GM12878 (cell line): ENCODE data around the gene PRKG1. TPM values are rescaled to one million over a fixed set of nuclear protein-coding genes. Genes with fewer than 3 reads are reported as not detected.

Experiments used
- ATAC-seq: fragments of 200-7000 bp; cut with Tn5 transposase; 3 replicates; pipeline ENCODE4 v1.9.1; 2020; ENCODE audit warnings: mild to moderate bottlenecking, moderate library complexity
- BruUV-seq: library from RNA; stranded (reverse); fragments of 400-500 nt; replicated peaks from 2 replicates; lab custom pipeline; 2021; lab: Mats Ljungman, UMichigan
- CTCF ChIA-PET: fragments of 300-600 bp; sonication (Branson Sonifier 250); formaldehyde crosslinking; extraction: SDS; loops from one replicate; lab custom pipeline; 2021; ENCODE audit warnings: inconsistent platforms; lab: Yijun Ruan, JAX
- POLR2A ChIA-PET: fragments of 350-600 bp; formaldehyde crosslinking; extraction: SDS; loops from one replicate; lab custom pipeline; 2021; ENCODE audit warnings: inconsistent platforms; lab: Charles Lee
- RAD21 ChIA-PET: fragments of 300-600 bp; sonication (Branson Sonifier 250); formaldehyde crosslinking; loops from one replicate; lab custom pipeline; 2023; ENCODE audit warnings: antibody characterized with exemption; ENCODE audit not compliant: unreplicated experiment; lab: Charles Lee
- SMC1A ChIA-PET: fragments of 300-600 bp; sonication (Branson Sonifier 250); formaldehyde crosslinking; loops from one replicate; lab custom pipeline; 2023; ENCODE audit not compliant: unreplicated experiment, uncharacterized antibody; lab: Charles Lee
- DNase-seq: peaks from one replicate; pipeline ENCODE4 v3.0.0-alpha.2; 2011; ENCODE audit warnings: low read depth, low spot score
- FAIRE-seq: peaks from 3 replicates; lab custom pipeline; 2011; peaks lifted over from hg19 to GRCh38; lab: Jason Lieb, UNC
- H2AFZ ChIP-seq: 2 replicates; pipeline ENCODE4 v1.6.0; 2011; ENCODE audit warnings: low read depth, low read length, control low read depth; ENCODE audit not compliant: control insufficient read depth
- H3K27ac ChIP-seq: 2 replicates; pipeline ENCODE4 v1.5.1; 2011; ENCODE audit warnings: control low read depth; ENCODE audit not compliant: control insufficient read depth, insufficient read depth
- H3K27me3 ChIP-seq, 2 experiments: replicated peaks in 1 of 2; 2 replicates each; pipeline versions ENCODE4 v1.6.0 to v1.6.1; 2011; ENCODE audit warnings: low read length in 1 of 2; ENCODE audit not compliant: control insufficient read depth in 2 of 2, insufficient read depth in 2 of 2
- H3K36me3 ChIP-seq, 2 experiments: 2 replicates each; pipeline ENCODE4 v1.5.1; 2011; ENCODE audit warnings: low read length in 1 of 2; ENCODE audit not compliant: control insufficient read depth in 2 of 2, insufficient read depth in 2 of 2
- H3K4me1 ChIP-seq: 2 replicates; pipeline ENCODE4 v1.6.1; 2011; ENCODE audit warnings: mild to moderate bottlenecking, low read length, moderate library complexity, mixed read lengths; ENCODE audit not compliant: control insufficient read depth, insufficient read depth
- H3K4me2 ChIP-seq: 2 replicates; pipeline ENCODE4 v1.6.0; 2011; ENCODE audit warnings: control low read depth; ENCODE audit not compliant: control insufficient read depth, insufficient read depth
- H3K4me3 ChIP-seq: fragments of 200-600 bp; sonication (generic); 2 replicates; pipeline ENCODE4 v1.5.1; 2016
- H3K79me2 ChIP-seq: 2 replicates; pipeline ENCODE4 v1.6.0; 2011; ENCODE audit warnings: low read length; ENCODE audit not compliant: control insufficient read depth, insufficient read depth
- H3K9ac ChIP-seq: 2 replicates; pipeline ENCODE4 v1.8.0; 2011; ENCODE audit warnings: low read length, control low read depth, mixed read lengths; ENCODE audit not compliant: control insufficient read depth, insufficient read depth
- H3K9me3 ChIP-seq: replicated peaks from 3 replicates; pipeline ENCODE4 v1.5.1; 2011; ENCODE audit warnings: mild to moderate bottlenecking, low read length; ENCODE audit not compliant: control insufficient read depth, insufficient read depth
- H4K20me1 ChIP-seq: 2 replicates; pipeline ENCODE4 v1.6.0; 2011; ENCODE audit not compliant: control insufficient read depth, insufficient read depth
- EP300 ChIP-seq, 2 experiments: fragments of 150-350 bp in 1 of 2; IDR thresholded peaks; 2 replicates each; pipeline ENCODE4 v1.6.1; 2011 to 2012; ENCODE audit warnings: low read depth in 2 of 2, low read length in 2 of 2, borderline replicate concordance in 1 of 2, improper control_type of control experiment in 1 of 2, inconsistent platforms in 1 of 2; ENCODE audit not compliant: control insufficient read depth in 1 of 2
- GATAD2B ChIP-seq: fragments of 450-650 bp; conservative IDR thresholded peaks from 2 replicates; pipeline ENCODE4 v1.6.1; 2017; ENCODE audit warnings: low read depth, mild to moderate bottlenecking, moderate library complexity
- IKZF1 ChIP-seq: fragments of 450-650 bp; conservative IDR thresholded peaks from 2 replicates; pipeline ENCODE4 v1.6.1; 2017; ENCODE audit warnings: antibody characterized with exemption, mild to moderate bottlenecking
- MAX ChIP-seq: IDR thresholded peaks from 2 replicates; pipeline ENCODE4 v1.6.1; 2012; ENCODE audit warnings: low read depth, low read length, improper control_type of control experiment
- MEF2A ChIP-seq: IDR thresholded peaks from 2 replicates; pipeline ENCODE4 v1.6.1; 2011; ENCODE audit warnings: low read depth, mild to moderate bottlenecking, low read length, moderate library complexity; ENCODE audit not compliant: insufficient read depth
- MTA2 ChIP-seq: fragments of 450-650 bp; IDR thresholded peaks from 2 replicates; pipeline ENCODE4 v1.6.1; 2016; ENCODE audit warnings: low read depth, mild to moderate bottlenecking, moderate library complexity
- MYC ChIP-seq: IDR thresholded peaks from 2 replicates; pipeline ENCODE4 v1.6.1; 2011; ENCODE audit warnings: mild to moderate bottlenecking, low read length, moderate library complexity, inconsistent platforms; ENCODE audit not compliant: insufficient read depth, insufficient replicate concordance, insufficient read length, severe bottlenecking
- NFYA ChIP-seq: IDR thresholded peaks from 2 replicates; pipeline ENCODE4 v1.6.1; 2011; ENCODE audit warnings: low read depth, mild to moderate bottlenecking, low read length, improper control_type of control experiment, borderline replicate concordance
- PAX5 ChIP-seq: IDR thresholded peaks from 2 replicates; pipeline ENCODE4 v1.6.1; 2011; ENCODE audit warnings: low read depth, low read length, borderline replicate concordance
- RAD51 ChIP-seq: fragments of 450-650 bp; IDR thresholded peaks from 2 replicates; pipeline ENCODE4 v1.6.1; 2016; ENCODE audit warnings: moderate library complexity, mild to moderate bottlenecking, inconsistent platforms
- REST ChIP-seq: IDR thresholded peaks from 2 replicates; pipeline ENCODE4 v1.6.1; 2012; ENCODE audit warnings: mild to moderate bottlenecking, low read depth, low read length
- SIN3A ChIP-seq: IDR thresholded peaks from 2 replicates; pipeline ENCODE4 v1.6.1; 2012; ENCODE audit warnings: low read depth, low read length, improper control_type of control experiment
- SRF ChIP-seq, 2 experiments: IDR thresholded peaks; 2 replicates each; pipeline ENCODE4 v1.6.1; 2011; ENCODE audit warnings: low read depth in 2 of 2, low read length in 2 of 2, mild to moderate bottlenecking in 1 of 2, moderate library complexity in 1 of 2
- ZBTB33 ChIP-seq: fragments of 450-650 bp; IDR thresholded peaks from 2 replicates; pipeline ENCODE4 v1.6.1; 2017; ENCODE audit warnings: mild to moderate bottlenecking
- WGBS: methylation state at CpG from one replicate; pipeline ENCODE4 v1.1.6; 2016; ENCODE audit warnings: low lambda C conversion rate; ENCODE audit not compliant: insufficient replicate concordance, insufficient coverage; ENCODE audit errors: missing lambda C conversion rate; 5-methylcytosine and 5-hydroxymethylcytosine counted together
- in situ Hi-C: fragments of 300-500 bp; cut with MboI; formaldehyde crosslinking; loops from 9 replicates; pipeline ENCODE4 v1.14.3; 2018; ENCODE audit warnings: mixed read lengths
- intact Hi-C: fragments of 100-400 bp; cut with micrococcal nuclease; formaldehyde crosslinking; loops from one replicate; pipeline ENCODE4 v1.14.2; 2022; ENCODE audit not compliant: unreplicated experiment
- polyA plus RNA-seq, 11 experiments: library from polyadenylated mRNA; depleted of rRNA in 4 of 11; unstranded in 6 of 11; stranded (reverse) in 5 of 11; fragments of >200 nt; fragmentation: Nextera tagmentation in 4 of 11; fragmentation: Illumina TruSeq in 1 of 11; extraction: Ambion mirVana in 4 of 11; extraction: Trizol in 1 of 11; gene quantifications; 1 replicate in 1 of 11; 2 replicates in 10 of 11; pipeline versions ENCODE4 v1.2.1 to v1.2.3, GENCODE V29; 2011 to 2016; ENCODE audit warnings: inconsistent platforms in 2 of 11, missing spikeins in 2 of 11, low read depth in 1 of 11
- total RNA-seq, 4 experiments: library from RNA; depleted of rRNA in 3 of 4; stranded (reverse); fragments of >200 nt in 3 of 4; fragmentation: Illumina TruSeq in 1 of 4; extraction: Trizol in 1 of 4; gene quantifications; 2 replicates each; pipeline versions ENCODE4 v1.2.1 to v1.2.3, GENCODE V29; 2013 to 2021

Gene PRKG1
- total and polyA plus RNA-seq, 10 of the 15 experiments (the other 5 are each of a cell fraction or from before 2014, with no cell fraction given) = 0.04 to 0.05 TPM; not detected in 8

GRCh38 chr10:51405580-51406351, 331.5 kb downstream of the PRKG1 start (continued):
- TF ChIP-seq MYC = no peak
- TF ChIP-seq GATAD2B = no peak
- TF ChIP-seq MAX = no peak
- no peak for TF ChIP-seq MTA2
- TF ChIP-seq SRF (IDR thresholded peaks at IDR 0.05; ENCODE audit: low read depth in 2 of 2, low read length in 2 of 2) = no peak
- TF ChIP-seq ZBTB33 = no peak

GRCh38 chr10:51406581-51406980, 332.3 kb downstream of the PRKG1 start:
- no peaks in the 10 kb centered on the region for H3K79me2 ChIP-seq
- FAIRE-seq (no peak), DNase-seq (no peak), ATAC-seq (no peak)
- BruUV-seq = no TSS peak
- no peaks in the 10 kb centered on the region for H3K36me3 ChIP-seq
- no peaks in the 10 kb centered on the region for H3K4me1 ChIP-seq
- no peaks in the 10 kb centered on the region for H3K9me3 ChIP-seq
- CTCF ChIA-PET = no interaction called here
- no peak overlapping the region for H2AFZ ChIP-seq
- WGBS = 39% methylated on average over 6 of the region's 6 CpGs
- no peaks in the 10 kb centered on the region for H4K20me1 ChIP-seq
- in situ Hi-C loops (no loop called here), intact Hi-C loops (no loop called here)
- no peak overlapping the region for H3K4me2 ChIP-seq
- POLR2A ChIA-PET = no interaction called here
- H3K4me3 ChIP-seq = no peak overlapping the region
- H3K9ac ChIP-seq = no peak overlapping the region
- RAD21 ChIA-PET = no interaction called here
- no peaks in the 10 kb centered on the region for H3K27me3 ChIP-seq
- H3K27ac ChIP-seq = no peak overlapping the region
- SMC1A ChIA-PET = no interaction called here
- TF ChIP-seq MEF2A (no peak), PAX5 (no peak), SIN3A (no peak), NFYA (no peak), IKZF1 (no peak), EP300 (IDR thresholded peaks at IDR 0.05; ENCODE audit: borderline replicate concordance in 1 of 2, control insufficient read depth in 1 of 2, low read depth in 2 of 2, low read length in 2 of 2) (no peak), REST (no peak), RAD51 (no peak)
